ENCODE data around the gene DAPK1. TPM values are rescaled to one million over a fixed set of nuclear protein-coding genes. Genes with fewer than 3 reads are reported as not detected.
A peak's percentile ranks its signal among the peaks of the same experiment; 100 is the strongest.

Gene DAPK1
- total and polyA plus RNA-seq, 11 donors = 1.0 to 52.5 (median 2.3) TPM

DNA sequence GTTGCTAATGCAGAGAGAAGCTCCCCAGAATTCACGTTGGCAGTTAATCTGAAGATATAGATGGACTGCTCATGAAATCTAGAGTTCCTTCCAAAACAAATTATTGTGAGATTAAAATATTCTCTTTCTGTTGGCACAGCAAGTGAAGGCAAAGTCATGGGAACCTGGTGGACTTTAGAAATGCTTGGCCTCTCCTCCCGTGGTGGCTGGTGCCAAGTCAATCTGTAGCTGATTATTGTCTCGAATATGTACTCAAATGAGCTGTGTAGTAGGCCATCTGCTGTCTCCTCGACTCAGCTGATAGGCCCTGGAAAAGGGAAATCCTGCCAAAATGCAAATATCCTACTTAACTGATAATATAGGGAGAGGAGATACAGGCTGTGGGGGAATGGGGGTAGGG, 69.3 kb downstream of the DAPK1 start:
- H3K36me3 ChIP-seq = no peaks in the 10 kb centered on the region
- H3K27ac ChIP-seq = peak overlapping the region in 1 of 12 donors; percentile 25
- peaks cover 0 to 36% (median 3%) of the 10 kb centered on the region in 12 donors for H3K4me1 ChIP-seq
- H3K4me3 ChIP-seq = no peak overlapping the region
- DNase-seq = no peak
- no peak for TF ChIP-seq POLR2A (IDR thresholded peaks at IDR 0.05)
- TF ChIP-seq, protein P1, sequence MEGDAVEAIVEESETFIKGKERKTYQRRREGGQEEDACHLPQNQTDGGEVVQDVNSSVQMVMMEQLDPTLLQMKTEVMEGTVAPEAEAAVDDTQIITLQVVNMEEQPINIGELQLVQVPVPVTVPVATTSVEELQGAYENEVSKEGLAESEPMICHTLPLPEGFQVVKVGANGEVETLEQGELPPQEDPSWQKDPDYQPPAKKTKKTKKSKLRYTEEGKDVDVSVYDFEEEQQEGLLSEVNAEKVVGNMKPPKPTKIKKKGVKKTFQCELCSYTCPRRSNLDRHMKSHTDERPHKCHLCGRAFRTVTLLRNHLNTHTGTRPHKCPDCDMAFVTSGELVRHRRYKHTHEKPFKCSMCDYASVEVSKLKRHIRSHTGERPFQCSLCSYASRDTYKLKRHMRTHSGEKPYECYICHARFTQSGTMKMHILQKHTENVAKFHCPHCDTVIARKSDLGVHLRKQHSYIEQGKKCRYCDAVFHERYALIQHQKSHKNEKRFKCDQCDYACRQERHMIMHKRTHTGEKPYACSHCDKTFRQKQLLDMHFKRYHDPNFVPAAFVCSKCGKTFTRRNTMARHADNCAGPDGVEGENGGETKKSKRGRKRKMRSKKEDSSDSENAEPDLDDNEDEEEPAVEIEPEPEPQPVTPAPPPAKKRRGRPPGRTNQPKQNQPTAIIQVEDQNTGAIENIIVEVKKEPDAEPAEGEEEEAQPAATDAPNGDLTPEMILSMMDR (IDR thresholded peaks at IDR 0.05) = no peak
- intact Hi-C loops (cut with DNase I) = no loop called here
- peak in 1 of 4 donors; percentile 16 for ATAC-seq
- no peaks in the 10 kb centered on the region for H3K9me3 ChIP-seq
- H3K27me3 ChIP-seq = no peaks in the 10 kb centered on the region
- WGBS, 4 donors = 26 to 36% (median 31%) methylated on average over 4 of the region's 4 CpGs

DNA sequence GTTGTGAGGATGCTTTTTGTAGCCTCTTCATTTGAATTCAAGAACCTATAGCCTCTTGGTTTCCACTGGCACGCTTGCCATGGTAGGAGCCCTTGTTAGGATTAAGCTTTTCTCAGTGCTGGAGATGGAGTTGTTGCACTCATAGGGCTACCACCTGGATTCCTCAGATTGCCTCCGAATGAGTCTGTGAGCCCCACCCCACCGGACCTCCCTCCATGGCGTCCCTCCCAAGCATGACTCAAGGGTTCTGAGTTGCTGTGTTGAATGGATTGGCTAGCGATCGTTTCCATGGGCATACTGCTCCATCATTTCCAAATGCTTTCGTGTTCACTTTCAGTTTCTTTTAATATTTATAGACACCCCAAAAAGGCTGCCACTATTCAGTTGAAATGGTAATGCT, 69.9 kb downstream of the DAPK1 start:
- ATAC-seq = no peak
- TF ChIP-seq, protein P1 (IDR thresholded peaks at IDR 0.05) = no peak
- no peak for TF ChIP-seq POLR2A (IDR thresholded peaks at IDR 0.05)
- Histone ChIP-seq H3K4me3 (no peak overlapping the region), H3K4me1 (peaks cover 0 to 36% (median 3%) of the 10 kb centered on the region in 12 donors), H3K36me3 (no peaks in the 10 kb centered on the region), H3K27ac (peak overlapping the region in 1 of 12 donors; percentile 25), H3K27me3 (no peaks in the 10 kb centered on the region), H3K9me3 (no peaks in the 10 kb centered on the region)
- no peak for DNase-seq
- WGBS, 4 donors = 90% methylated on average over 7 of the region's 7 CpGs
- intact Hi-C loops (cut with DNase I) = no loop called here

DNA sequence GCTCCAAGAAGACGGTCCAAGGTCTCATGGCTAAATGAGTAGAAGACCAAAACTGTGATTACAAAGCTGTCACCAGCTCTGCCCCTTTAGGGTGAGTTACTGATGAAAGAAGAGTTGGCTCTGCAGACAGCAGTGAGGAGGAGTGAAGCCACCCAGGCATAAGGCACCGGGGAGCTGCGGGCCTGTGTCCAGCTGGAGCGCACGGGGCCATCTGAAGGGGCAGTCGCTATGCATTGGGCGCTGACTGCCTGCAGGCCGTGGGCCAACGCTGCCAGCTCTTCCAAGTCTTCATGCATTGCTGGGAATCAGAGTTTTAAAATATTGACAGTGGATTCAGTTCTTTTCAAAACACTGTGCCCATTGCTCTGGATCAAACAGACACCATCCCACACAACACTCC, 70.3 kb downstream of the DAPK1 start:
- DNase-seq = no peak
- Histone ChIP-seq H3K4me3 (no peak overlapping the region), H3K27ac (peak overlapping the region in 1 of 12 donors; percentile 25), H3K36me3 (no peaks in the 10 kb centered on the region), H3K9me3 (no peaks in the 10 kb centered on the region), H3K27me3 (no peaks in the 10 kb centered on the region), H3K4me1 (peaks cover 0 to 36% (median 3%) of the 10 kb centered on the region in 12 donors)
- no peak for ATAC-seq
- intact Hi-C loops (cut with DNase I) = no loop called here
- 81 to 95% (median 86%) methylated on average over 9 of the region's 9 CpGs for WGBS, 4 donors
- TF ChIP-seq POLR2A (IDR thresholded peaks at IDR 0.05) = no peak
- TF ChIP-seq, protein P1 (IDR thresholded peaks at IDR 0.05) = no peak

DNA sequence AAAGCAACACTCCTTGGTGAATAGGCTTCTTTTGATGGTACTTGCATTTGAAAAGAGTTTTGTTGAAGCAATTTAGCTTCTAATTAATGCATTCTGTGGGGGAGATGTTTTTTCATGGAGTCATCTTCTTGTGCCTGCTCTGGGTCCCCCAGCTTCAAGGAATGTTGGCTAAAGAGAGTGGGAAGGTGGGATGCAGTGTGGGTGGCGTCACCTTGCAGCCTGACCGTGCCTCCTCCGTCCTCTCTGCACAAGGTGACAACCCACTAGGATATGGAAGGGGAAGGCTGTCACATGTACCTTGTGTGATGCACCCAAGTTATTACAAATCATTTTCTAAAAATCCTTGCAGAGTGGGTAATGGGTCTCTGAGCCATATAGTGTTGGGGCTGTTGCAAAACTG, 70.7 kb downstream of the DAPK1 start:
- no peak for TF ChIP-seq POLR2A (IDR thresholded peaks at IDR 0.05)
- TF ChIP-seq, protein P1 (IDR thresholded peaks at IDR 0.05) = no peak
- Histone ChIP-seq H3K4me3 (no peak overlapping the region), H3K27ac (peak overlapping the region in 1 of 12 donors; percentile 25), H3K36me3 (no peaks in the 10 kb centered on the region), H3K27me3 (no peaks in the 10 kb centered on the region), H3K9me3 (no peaks in the 10 kb centered on the region), H3K4me1 (peaks cover 0 to 36% (median 3%) of the 10 kb centered on the region in 12 donors)
- ATAC-seq = no peak
- DNase-seq = no peak
- 71 to 97% (median 84%) methylated on average over 3 of the region's 3 CpGs for WGBS, 4 donors
- intact Hi-C loops (cut with DNase I) = no loop called here
